Thymus (tissue), 11 donors: Measurements from ENCODE around the gene PPP1R18. TPM values are rescaled to one million over a fixed set of nuclear protein-coding genes. Genes with fewer than 3 reads are reported as not detected.

Experiments used
- DNase-seq, 9 donors: peaks; one replicate each; pipeline ENCODE4 v3.0.0-alpha.2; 2013; ENCODE audit warnings: low spot score in 9 of 9, low read depth in 6 of 9, missing footprints in 1 of 9
- H3K27ac ChIP-seq, 2 donors: one replicate each; pipeline ENCODE4 v1.5.1; 2013; ENCODE audit warnings: control low read depth in 1 of 2, low read depth in 1 of 2, low read length in 1 of 2, mild to moderate bottlenecking in 1 of 2, moderate library complexity in 1 of 2
- H3K27me3 ChIP-seq, 2 donors: one replicate each; pipeline ENCODE4 v1.5.1; 2013; ENCODE audit warnings: low read length in 1 of 2; ENCODE audit not compliant: control insufficient read depth in 2 of 2, insufficient read depth in 1 of 2
- H3K36me3 ChIP-seq, 2 donors: one replicate each; pipeline ENCODE4 v1.5.1; 2013; ENCODE audit warnings: low read length in 1 of 2, mild to moderate bottlenecking in 1 of 2, moderate library complexity in 1 of 2; ENCODE audit not compliant: control insufficient read depth in 2 of 2, insufficient read depth in 2 of 2
- H3K4me1 ChIP-seq, 2 donors: one replicate each; pipeline ENCODE4 v1.5.1; 2013; ENCODE audit warnings: low read length in 2 of 2; ENCODE audit not compliant: control insufficient read depth in 2 of 2, insufficient read depth in 2 of 2
- H3K4me3 ChIP-seq, 2 donors: one replicate each; pipeline ENCODE4 v1.5.1; 2013; ENCODE audit warnings: low read length in 2 of 2, control low read depth in 1 of 2, mild to moderate bottlenecking in 1 of 2
- H3K9me3 ChIP-seq, 2 donors: one replicate each; pipeline ENCODE4 v1.5.1; 2013; ENCODE audit warnings: low read length in 1 of 2, mild to moderate bottlenecking in 1 of 2; ENCODE audit not compliant: control insufficient read depth in 2 of 2, insufficient read depth in 1 of 2
- WGBS: extraction: QIAGEN DNeasy Blood & Tissue Kit; methylation state at CpG from one replicate; pipeline ENCODE4 v1.1.7; 2013; 5-methylcytosine and 5-hydroxymethylcytosine counted together
- polyA plus RNA-seq: library from polyadenylated mRNA; stranded (reverse); fragments of 200-250 nt; gene quantifications from one replicate; pipeline ENCODE4 v1.2.3, GENCODE V29; 2013
- total RNA-seq: library from RNA; stranded (reverse); fragments of 120-200 nt; gene quantifications from one replicate; pipeline ENCODE4 v1.2.4, GENCODE V29; 2013
- donor health status: healthy.

The PPP1R18 gene
- total and polyA plus RNA-seq, 2 donors = 47.6 to 115 TPM

DNA sequence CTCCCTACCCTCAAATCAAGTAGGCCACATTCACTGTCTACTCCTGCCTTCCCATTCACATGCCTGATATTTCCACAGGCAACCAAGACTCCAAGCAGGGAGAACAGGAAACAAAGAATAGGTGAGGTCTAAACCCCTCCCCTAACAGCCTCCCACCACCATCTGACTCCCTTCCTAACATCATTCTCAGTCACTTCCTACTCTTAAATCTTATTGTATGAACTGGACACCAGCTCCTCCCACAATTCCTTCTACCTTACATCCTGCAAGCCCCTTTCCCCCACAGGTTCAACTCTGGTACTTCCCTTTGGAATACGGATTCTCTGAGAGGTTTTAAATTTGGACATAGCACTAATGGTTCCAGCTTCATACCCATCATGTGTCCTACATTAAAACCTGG, 40.5 kb downstream of the PPP1R18 start:
- 95% methylated on average over 1 of the region's 1 CpG for WGBS
- DNase-seq = no peak
- H3K4me1 ChIP-seq = peaks cover 5 to 30% of the 10 kb centered on the region in 2 donors
- H3K27ac ChIP-seq = no peak overlapping the region
- H3K4me3 ChIP-seq = no peak overlapping the region
- no peaks in the 10 kb centered on the region for H3K9me3 ChIP-seq
- peaks cover 21 to 37% of the 10 kb centered on the region in 2 donors for H3K36me3 ChIP-seq
- no peaks in the 10 kb centered on the region for H3K27me3 ChIP-seq

DNA sequence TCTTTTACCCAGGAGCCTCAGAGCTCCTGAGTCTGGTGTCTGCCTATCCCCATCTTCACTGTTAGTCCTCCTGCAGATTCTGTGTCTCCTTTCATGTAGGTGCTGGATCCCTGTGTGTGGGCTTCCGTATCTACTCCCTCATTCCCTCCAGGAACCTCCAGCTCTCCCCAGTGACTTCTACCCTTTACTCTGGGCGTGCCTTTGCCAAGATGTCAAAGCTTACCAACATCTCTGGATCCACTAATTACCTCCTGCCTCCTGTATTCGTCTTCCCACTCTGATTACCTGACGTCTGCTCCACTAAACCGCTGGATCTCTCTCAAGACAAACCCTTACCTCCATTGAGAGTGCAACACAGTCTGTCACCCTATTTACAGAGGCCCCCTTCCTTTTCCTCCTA, 41.7 kb downstream of the PPP1R18 start:
- Histone ChIP-seq H3K27ac (no peak overlapping the region), H3K9me3 (no peaks in the 10 kb centered on the region), H3K36me3 (peaks cover 31 to 43% of the 10 kb centered on the region in 2 donors), H3K4me1 (peaks cover 5 to 38% of the 10 kb centered on the region in 2 donors), H3K4me3 (no peak overlapping the region), H3K27me3 (no peaks in the 10 kb centered on the region)
- WGBS = 95% methylated on average over 5 of the region's 5 CpGs
- no peak for DNase-seq

DNA sequence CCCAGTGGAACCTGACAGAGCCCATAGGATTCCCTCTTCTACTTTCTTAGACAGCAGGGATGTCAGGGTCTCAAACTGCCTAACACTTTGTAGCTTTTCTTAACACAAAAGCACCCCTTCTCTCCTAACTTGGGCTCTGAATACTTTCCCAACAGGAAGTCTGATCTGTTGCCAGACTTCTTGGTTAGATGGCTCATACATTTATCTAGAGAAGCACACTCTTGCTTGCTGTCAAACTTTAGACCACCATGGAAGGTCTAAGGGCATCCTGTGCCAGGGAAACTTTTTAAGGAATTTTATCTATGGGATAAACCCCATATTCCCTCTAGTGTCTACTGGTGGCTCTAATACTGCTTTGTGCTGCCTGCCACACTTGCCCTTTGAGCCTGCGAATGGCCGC, 42.8 kb downstream of the PPP1R18 start:
- H3K27ac ChIP-seq = no peak overlapping the region
- no peak for DNase-seq

DNA sequence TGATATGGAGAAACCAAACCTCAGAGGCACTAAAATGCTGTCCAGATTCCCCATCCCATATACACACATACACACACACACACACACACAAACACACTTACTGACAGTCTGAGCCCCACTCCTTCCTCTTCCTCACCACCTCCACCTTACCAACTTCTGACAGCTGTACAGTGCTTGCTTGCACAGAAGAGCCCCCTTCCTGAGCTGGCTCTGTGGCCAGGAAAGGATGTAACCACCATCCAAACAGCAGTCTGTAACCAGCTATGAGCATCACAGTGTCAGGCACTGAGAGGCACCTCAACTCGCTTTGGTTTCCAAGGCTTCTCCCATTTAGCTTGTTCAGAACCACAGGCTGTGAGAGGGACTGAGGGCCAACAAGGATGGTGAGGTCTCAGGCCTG, 45.4 kb downstream of the PPP1R18 start:
- DNase-seq = peak in 5 of 9 donors; percentile 15 to 74 (median 41)
- peaks cover 30 to 42% of the 10 kb centered on the region in 2 donors for H3K36me3 ChIP-seq
- no peaks in the 10 kb centered on the region for H3K9me3 ChIP-seq
- no peak overlapping the region for H3K4me3 ChIP-seq
- no peaks in the 10 kb centered on the region for H3K27me3 ChIP-seq
- peaks cover 0 to 23% of the 10 kb centered on the region in 2 donors for H3K4me1 ChIP-seq
- 13% methylated on average over 1 of the region's 1 CpG for WGBS
- peak overlapping the region; percentile 52 to 56 for H3K27ac ChIP-seq

More for the DNA sequence above, 42.8 kb downstream of the PPP1R18 start:
- Histone ChIP-seq H3K4me1 (peaks cover 5 to 38% of the 10 kb centered on the region in 2 donors), H3K9me3 (no peaks in the 10 kb centered on the region), H3K27me3 (no peaks in the 10 kb centered on the region), H3K4me3 (no peak overlapping the region), H3K36me3 (peaks cover 30 to 41% of the 10 kb centered on the region in 2 donors)
- WGBS = over 99% methylated on average over 2 of the region's 2 CpGs

DNA sequence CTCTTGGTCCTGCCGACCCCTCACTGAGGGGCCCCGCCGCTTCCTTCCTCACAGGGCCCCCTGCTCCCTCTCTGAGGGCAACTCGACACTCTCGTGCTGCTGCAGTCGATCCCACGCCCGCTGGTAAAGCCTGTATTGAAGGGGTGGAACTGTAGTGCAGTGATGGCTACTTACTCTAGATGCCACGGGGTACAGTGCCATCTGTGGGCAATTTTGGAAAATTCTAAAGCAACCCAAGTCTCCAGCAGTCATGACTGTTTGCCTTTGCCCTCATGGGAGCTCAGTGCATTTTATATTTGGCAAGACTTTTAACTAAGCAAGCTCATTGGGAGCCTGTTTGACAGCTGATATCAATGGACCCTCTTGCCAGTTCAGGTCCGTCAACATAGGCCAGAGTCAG, 46.0 kb downstream of the PPP1R18 start:
- Histone ChIP-seq H3K36me3 (peaks cover 27 to 40% of the 10 kb centered on the region in 2 donors), H3K4me1 (peaks cover 0 to 19% of the 10 kb centered on the region in 2 donors)
- 66% methylated on average over 10 of the region's 10 CpGs for WGBS

DNA sequence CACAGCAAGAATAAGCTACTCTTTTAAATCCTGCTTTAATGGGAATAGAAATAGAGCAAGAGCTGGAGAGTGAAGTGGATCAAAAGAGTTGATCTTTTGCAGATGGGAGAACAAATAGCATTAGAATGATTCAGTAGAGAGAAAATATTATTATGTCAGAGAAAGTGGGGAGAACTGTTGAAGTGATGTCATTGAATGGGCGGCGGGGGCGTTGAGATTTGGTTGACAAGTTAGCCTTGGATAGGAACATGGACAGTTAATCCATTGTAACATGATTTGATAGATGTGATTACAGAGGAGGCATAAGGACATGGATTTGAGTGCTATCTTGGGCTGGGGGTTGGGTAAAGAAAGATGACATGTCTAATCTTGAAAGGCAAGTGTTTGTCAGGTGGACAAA, 50.6 kb downstream of the PPP1R18 start:
- no peak overlapping the region for H3K27ac ChIP-seq
- no peaks in the 10 kb centered on the region for H3K9me3 ChIP-seq
- peaks cover 0 to 6% of the 10 kb centered on the region in 2 donors for H3K4me1 ChIP-seq
- H3K4me3 ChIP-seq = no peak overlapping the region
- peaks cover 21 to 34% of the 10 kb centered on the region in 2 donors for H3K36me3 ChIP-seq
- WGBS = 99% methylated on average over 3 of the region's 3 CpGs
- no peak for DNase-seq
- no peaks in the 10 kb centered on the region for H3K27me3 ChIP-seq

More for the DNA sequence above, 46.0 kb downstream of the PPP1R18 start:
- no peaks in the 10 kb centered on the region for H3K27me3 ChIP-seq
- H3K9me3 ChIP-seq = no peaks in the 10 kb centered on the region
- no peak overlapping the region for H3K4me3 ChIP-seq
- peak in 1 of 9 donors; percentile 25 for DNase-seq
- peak overlapping the region; percentile 25 to 38 for H3K27ac ChIP-seq

DNA sequence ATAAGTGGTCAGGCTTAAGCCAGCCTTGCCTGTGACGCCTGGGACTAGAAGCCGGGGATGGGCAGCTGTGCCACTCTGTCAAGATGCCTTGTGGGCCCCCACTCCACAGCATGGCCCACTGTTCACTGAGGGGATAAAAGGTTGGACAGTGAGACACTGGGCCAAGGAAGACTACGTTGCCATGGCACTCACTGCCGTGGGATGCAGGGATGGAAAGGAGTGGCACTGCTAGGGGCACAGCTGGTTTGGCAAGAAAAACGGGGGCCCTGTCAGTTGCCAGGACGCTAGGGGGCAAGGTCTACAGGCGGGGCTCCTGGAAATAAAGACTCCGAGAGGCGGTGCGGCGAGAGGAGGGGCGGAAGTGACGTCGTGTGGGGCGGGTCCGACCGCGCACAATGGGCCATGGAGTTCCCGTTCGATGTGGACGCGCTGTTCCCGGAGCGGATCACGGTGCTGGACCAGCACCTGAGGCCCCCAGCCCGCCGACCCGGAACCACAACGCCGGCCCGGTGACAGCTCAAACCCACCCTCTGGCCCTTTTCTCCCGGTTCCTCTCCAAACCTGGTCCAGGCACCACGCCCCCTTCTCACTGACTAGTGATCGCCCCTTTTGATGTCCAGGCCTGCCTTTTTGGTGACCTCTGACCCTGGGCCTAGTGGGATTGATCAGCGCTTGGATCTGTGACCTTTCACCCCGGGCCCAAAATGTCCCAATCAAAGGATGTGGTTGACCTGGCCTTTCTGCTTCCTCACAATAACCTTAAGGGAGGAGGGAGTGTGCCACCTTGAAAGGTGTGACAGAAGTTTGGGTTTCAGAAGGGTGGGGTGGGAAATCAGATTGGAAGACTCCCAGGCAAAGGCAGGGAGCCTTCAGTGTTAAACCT, 59.7 kb downstream of the PPP1R18 start, which contains the start of gene ATAT1:
Gene ATAT1 (plus strand): TSS at position 391 of the 883 bp plus-strand sequence.
- peaks cover 37 to 55% of the 10 kb centered on the region in 2 donors for H3K36me3 ChIP-seq
- H3K9me3 ChIP-seq = no peaks in the 10 kb centered on the region
- no peaks in the 10 kb centered on the region for H3K27me3 ChIP-seq
- peaks cover 6 to 16% of the 10 kb centered on the region in 2 donors for H3K4me1 ChIP-seq
- H3K4me3 ChIP-seq = peak within 1 kb of the TSS; percentile 58 to 80
- H3K27ac ChIP-seq = peak within 1 kb of the TSS; percentile 81 to 90
- DNase-seq = peak in 8 of 9 donors; percentile 61 to 91 (median 82)
- WGBS = 6% methylated on average over 36 of the region's 36 CpGs

Other genes with a start within 250 kb of the PPP1R18 start
- gene HLA-E, start 197.1 kb downstream of the PPP1R18 start, total RNA-seq = 303 TPM
- gene HLA-E, start 197.1 kb downstream of the PPP1R18 start, polyA plus RNA-seq = 531 TPM
- 46.4 TPM for gene GNL1, start 130.2 kb downstream of the PPP1R18 start, total RNA-seq
- 78.8 TPM for gene GNL1, start 130.2 kb downstream of the PPP1R18 start, polyA plus RNA-seq
- gene PRR3, start 129.3 kb downstream of the PPP1R18 start, total RNA-seq = 13.0 TPM
- gene PRR3, start 129.3 kb downstream of the PPP1R18 start, polyA plus RNA-seq = 16.7 TPM
- gene ABCF1, start 115.2 kb downstream of the PPP1R18 start, total RNA-seq = 33.9 TPM
- gene ABCF1, start 115.2 kb downstream of the PPP1R18 start, polyA plus RNA-seq = 23.5 TPM
- 37.8 TPM for gene PPP1R10, start 69.4 kb downstream of the PPP1R18 start, total RNA-seq
- gene PPP1R10, start 69.4 kb downstream of the PPP1R18 start, polyA plus RNA-seq = 24.9 TPM
- 47.9 TPM for gene MRPS18B, start 68.8 kb downstream of the PPP1R18 start, total RNA-seq
- 48.9 TPM for gene MRPS18B, start 68.8 kb downstream of the PPP1R18 start, polyA plus RNA-seq
- 2.9 TPM for gene ATAT1, start 59.8 kb downstream of the PPP1R18 start, total RNA-seq
- gene ATAT1, start 59.8 kb downstream of the PPP1R18 start, polyA plus RNA-seq = 7.5 TPM
- 9.5 TPM for gene C6orf136, start 39.5 kb downstream of the PPP1R18 start, total RNA-seq
- 24.0 TPM for gene C6orf136, start 39.5 kb downstream of the PPP1R18 start, polyA plus RNA-seq
- gene DHX16, start 13.6 kb downstream of the PPP1R18 start, total RNA-seq = 29.9 TPM
- gene DHX16, start 13.6 kb downstream of the PPP1R18 start, polyA plus RNA-seq = 48.0 TPM
- gene NRM, start 4.3 kb upstream of the PPP1R18 start, total RNA-seq = 6.5 TPM
- 10.4 TPM for gene NRM, start 4.3 kb upstream of the PPP1R18 start, polyA plus RNA-seq
- gene MDC1, start 30.6 kb upstream of the PPP1R18 start, total RNA-seq = 7.6 TPM
- 21.6 TPM for gene MDC1, start 30.6 kb upstream of the PPP1R18 start, polyA plus RNA-seq
- gene TUBB, start 33.7 kb upstream of the PPP1R18 start, total RNA-seq = 691 TPM
- gene TUBB, start 33.7 kb upstream of the PPP1R18 start, polyA plus RNA-seq = 137 TPM
- 67.1 TPM for gene FLOT1, start 56.0 kb upstream of the PPP1R18 start, total RNA-seq
- 157 TPM for gene FLOT1, start 56.0 kb upstream of the PPP1R18 start, polyA plus RNA-seq
- gene IER3, start 57.9 kb upstream of the PPP1R18 start, total RNA-seq = 17.9 TPM
- 39.7 TPM for gene IER3, start 57.9 kb upstream of the PPP1R18 start, polyA plus RNA-seq
- gene DDR1, start 197.9 kb upstream of the PPP1R18 start, total RNA-seq = 39.6 TPM
- 65.9 TPM for gene DDR1, start 197.9 kb upstream of the PPP1R18 start, polyA plus RNA-seq
- gene GTF2H4, start 221.6 kb upstream of the PPP1R18 start, total RNA-seq = 12.9 TPM
- gene GTF2H4, start 221.6 kb upstream of the PPP1R18 start, polyA plus RNA-seq = 35.4 TPM
- gene VARS2, start 227.6 kb upstream of the PPP1R18 start, total RNA-seq = 30.3 TPM
- 40.4 TPM for gene VARS2, start 227.6 kb upstream of the PPP1R18 start, polyA plus RNA-seq
- gene SFTA2, start 245.5 kb upstream of the PPP1R18 start, total RNA-seq = 0.19 TPM
- 1.8 TPM for gene SFTA2, start 245.5 kb upstream of the PPP1R18 start, polyA plus RNA-seq